Measurements from ENCODE around the gene NFAT5.

NFAT5 gene

DNA sequence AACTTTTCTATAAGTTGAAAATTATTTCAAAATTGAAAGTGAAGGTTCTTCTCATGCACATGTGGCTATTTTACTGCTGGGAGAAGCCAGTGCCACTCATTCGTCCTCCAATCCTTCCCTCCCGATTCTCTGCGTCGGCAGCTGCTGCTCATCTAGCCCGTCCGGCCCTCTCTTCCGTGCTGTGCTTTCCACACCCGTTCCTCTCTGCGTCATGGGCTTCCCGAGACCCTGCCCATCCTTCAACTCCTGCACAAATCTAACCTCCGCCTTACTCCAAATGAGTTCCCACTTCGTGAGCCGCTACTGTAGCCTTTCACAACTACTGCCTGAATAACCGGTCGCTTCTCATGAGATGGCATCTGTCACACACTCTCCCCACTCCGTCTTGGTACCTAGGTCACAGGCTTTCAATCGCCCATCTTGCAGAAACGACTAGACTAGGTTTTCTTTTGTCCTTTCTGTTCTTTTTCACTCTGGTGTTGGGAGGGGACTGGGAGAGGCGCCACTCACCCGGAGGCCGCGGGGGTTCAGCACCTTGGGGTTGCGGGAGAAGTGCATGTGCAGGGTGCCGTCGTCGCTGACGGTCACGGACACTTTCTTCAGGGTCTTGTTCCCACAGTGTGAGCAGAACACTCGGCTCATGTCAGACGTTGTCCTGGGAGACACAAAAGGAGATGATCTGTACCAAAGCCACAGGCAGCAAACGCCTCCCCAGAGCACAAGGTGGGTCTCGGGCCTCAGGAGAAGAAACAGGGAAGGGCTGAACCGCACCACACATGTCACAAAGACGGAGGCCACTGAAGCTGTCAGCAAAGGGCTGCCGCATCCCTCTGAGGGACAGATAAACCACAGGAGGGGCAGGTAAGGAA, 178.8 kb downstream of the NFAT5 start:
- no peak for DNase-seq

DNA sequence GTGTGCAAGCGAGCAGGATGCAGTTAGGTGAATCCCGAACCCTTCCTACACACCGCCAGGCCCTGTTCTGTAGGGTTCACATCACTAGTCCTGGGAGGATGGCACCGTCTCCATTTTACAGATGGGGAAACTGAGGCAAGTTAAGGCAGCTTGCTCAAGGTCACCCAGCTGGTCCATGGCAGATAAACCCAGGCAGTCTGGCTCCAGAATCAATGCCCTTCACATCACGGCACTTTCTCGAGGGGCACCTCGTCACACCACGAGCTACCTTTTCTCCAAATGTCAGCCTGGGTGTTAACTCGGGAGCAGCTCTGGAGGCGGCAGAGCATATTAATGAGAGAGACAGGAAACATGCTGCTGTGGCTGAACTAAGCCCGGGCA, 179.5 kb downstream of the NFAT5 start:
- no peak for DNase-seq

DNA sequence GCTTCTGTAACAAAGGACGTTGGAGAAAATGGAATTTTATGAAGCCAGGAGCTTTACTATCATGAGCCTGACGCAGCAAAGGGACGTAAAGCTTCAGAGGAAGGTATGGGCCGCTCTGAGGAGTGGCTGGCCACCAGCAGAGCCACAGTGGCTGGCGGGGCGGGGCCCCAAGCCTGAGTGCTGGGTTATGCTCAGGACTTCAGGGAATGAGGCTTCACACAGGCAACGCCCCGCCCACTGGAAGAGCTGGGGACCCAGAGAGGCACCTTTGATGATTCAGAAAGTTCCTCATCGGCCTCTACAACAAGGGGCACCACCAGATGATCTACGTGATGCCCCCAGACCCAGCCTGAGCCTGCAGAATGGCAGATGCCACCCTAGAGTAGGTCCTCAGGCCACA, 180.2 kb downstream of the NFAT5 start:
- DNase-seq, result no peak

DNA sequence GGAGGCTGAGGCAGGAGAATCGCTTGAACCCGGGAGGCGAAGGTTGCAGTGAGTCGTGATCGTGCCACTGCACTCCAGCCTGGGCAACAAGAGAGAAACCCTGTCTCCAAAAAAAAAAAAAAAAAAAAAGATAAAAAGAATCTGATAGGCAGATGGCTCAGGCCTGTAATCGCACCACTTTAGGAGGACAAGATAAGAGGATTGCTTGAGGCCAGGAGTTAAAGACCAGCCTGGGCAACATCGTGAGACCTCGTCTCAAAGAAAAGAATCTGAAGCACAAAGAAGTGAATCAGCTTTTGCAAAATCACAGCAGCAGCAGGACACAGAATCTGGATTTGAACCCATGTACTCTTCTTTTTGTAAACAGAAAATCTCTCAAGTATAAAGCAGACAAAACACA, 181.3 kb downstream of the NFAT5 start:
- no peak for DNase-seq

DNA sequence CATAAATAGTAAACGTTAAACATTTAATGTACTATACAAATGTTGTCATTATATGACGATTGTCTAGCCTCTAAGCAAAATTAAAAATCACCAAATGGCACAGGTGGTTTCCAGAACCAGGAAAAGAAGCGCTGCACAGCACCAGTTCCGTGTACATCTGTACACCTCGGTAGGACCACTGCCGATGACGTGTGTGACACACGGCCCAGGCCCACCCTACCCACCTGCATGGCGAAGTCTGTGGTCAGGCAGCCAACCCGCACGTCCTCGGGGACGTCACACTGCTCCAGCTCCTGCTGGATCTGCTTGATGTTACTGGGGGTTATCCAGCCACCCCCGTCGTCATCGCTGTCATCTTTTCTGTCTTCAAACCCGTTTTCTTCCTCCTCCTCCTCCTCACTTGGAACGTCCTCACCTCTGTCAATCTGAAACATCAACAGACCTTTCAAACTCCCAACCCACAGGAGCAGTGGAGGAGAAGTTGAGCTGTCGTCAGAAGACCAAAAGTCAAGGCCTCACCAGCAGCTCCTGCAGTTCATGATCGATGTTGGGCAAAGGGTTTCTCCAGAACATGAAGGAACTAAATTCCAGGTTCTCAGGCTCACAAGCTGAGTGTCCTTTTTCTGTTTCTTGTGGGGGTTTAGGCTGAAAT, 183.1 kb downstream of the NFAT5 start:
- no peak for DNase-seq

DNA sequence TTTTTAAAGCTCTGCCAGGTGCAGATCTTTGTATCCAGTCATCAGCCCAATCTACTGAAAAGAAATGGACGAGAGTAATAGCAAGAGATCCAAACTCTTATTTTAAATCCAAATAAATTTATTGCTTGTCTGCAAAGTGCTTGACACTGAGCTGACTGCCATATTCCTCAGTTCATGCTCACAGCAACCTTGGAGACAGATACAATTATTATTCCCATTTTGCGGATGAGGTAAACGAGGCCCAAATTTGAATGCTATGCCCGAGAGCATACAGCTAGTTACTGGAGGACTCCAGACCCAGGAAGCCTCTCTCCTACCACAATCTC, 188.3 kb downstream of the NFAT5 start:
- DNase-seq, result no peak

All from activated naive CD4-positive, alpha-beta T cell treated with anti-CD3 and anti-CD28 coated beads, Interleukin-2, amount 50 U/mL, for 16 hours (primary cell).